ENCODE data around the gene CCBE1.

- no peak for TF ChIP-seq ZNF274 (IDR thresholded peaks at IDR 0.05; ENCODE audit: low read depth, low read length)
- TF ChIP-seq SUZ12 (IDR thresholded peaks at IDR 0.05; ENCODE audit: extremely low read depth, insufficient read depth, insufficient read length): no peak
- TF ChIP-seq YY1 (IDR thresholded peaks at IDR 0.05; ENCODE audit: insufficient read depth, insufficient read length): no peak
Measured at GRCh38 chr18:59690186-59690982, 6.8 kb downstream of the CCBE1 start.

All from NT2/D1 (cell line).